Activated CD4-positive, alpha-beta T cell treated with anti-CD3 and anti-CD28 coated beads, Interleukin-2, amount 10 ng/mL, durations not matched to agents 7 days and 5 days (primary cell): ENCODE measurements around the gene DNLZ. TPM values are rescaled to one million over a fixed set of nuclear protein-coding genes. Genes with fewer than 3 reads are reported as not detected.

ENCODE experiments used
- CTCF ChIA-PET: fragments of 350-600 bp; sonication (Branson Sonifier 250); formaldehyde crosslinking; loops from one replicate; lab custom pipeline; 2021; ENCODE audit warnings: antibody characterized with exemption; lab: Charles Lee
- POLR2A ChIA-PET: fragments of 350-600 bp; sonication (Branson Sonifier 250); formaldehyde crosslinking; loops from one replicate; lab custom pipeline; 2021; ENCODE audit warnings: antibody characterized with exemption; lab: Charles Lee
- DNase-seq: peaks from one replicate; pipeline ENCODE4 v3.0.0-alpha.2; 2020
- H3K27ac Mint-ChIP-seq: one replicate; pipeline ENCODE4 v1.8.0; 2021; ENCODE audit warnings: mild to moderate bottlenecking, moderate library complexity, mixed read lengths
- H3K27me3 Mint-ChIP-seq: one replicate; pipeline ENCODE4 v1.8.0; 2021; ENCODE audit warnings: mixed read lengths
- H3K36me3 Mint-ChIP-seq: one replicate; pipeline ENCODE4 v1.8.0; 2021; ENCODE audit warnings: low read depth, mixed read lengths
- H3K4me1 Mint-ChIP-seq: one replicate; pipeline ENCODE4 v1.8.0; 2021; ENCODE audit warnings: mixed read lengths
- H3K4me3 Mint-ChIP-seq: one replicate; pipeline ENCODE4 v1.8.0; 2021; ENCODE audit warnings: mild to moderate bottlenecking, moderate library complexity, mixed read lengths
- H3K9me3 Mint-ChIP-seq: one replicate; pipeline ENCODE4 v1.8.0; 2021; ENCODE audit warnings: mixed read lengths
- total RNA-seq, 2 experiments: library from RNA; stranded (reverse); gene quantifications; one replicate each; pipeline ENCODE4 v1.2.3, GENCODE V29; 2021

The DNLZ gene
- total RNA-seq, 2 experiments from 2014 or later, result 13.1 to 14.6 TPM

DNA sequence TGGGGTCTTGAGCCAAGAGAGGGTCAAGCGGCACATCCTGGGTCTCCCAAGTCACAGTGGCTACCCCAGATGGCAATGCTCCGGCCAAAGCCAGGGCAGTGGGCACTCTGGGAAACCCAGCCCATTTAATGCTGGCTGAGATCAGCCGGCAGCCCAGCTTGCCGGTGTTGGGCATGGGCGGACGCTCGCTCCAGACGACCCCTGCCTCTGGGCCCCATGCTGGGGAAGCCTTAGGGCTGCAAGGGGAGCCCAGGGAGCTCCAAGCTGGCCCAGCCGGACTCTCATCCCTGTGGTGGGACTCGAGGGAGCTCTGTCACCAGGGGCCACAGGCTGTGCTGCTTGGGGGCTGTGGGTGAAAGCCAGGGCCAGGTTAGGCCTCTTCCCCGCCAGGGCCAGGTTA, 15.9 kb upstream of the DNLZ start:
- peaks cover 7% of the 10 kb centered on the region for H3K4me1 Mint-ChIP-seq
- DNase-seq, result no peak
- peaks cover 8% of the 10 kb centered on the region for H3K36me3 Mint-ChIP-seq
- H3K9me3 Mint-ChIP-seq, result no peaks in the 10 kb centered on the region
- ChIA-PET POLR2A (no interaction called here), CTCF (interaction anchor here (1.2 to 15.6 kb wide), 3 partner anchors 10 to 15 kb away, joined by 3 to 106 read pairs (median 5); partner anchors contain the start of gene DNLZ)
- no peaks in the 10 kb centered on the region for H3K27me3 Mint-ChIP-seq
- no peak overlapping the region for H3K4me3 Mint-ChIP-seq
- H3K27ac Mint-ChIP-seq, result no peak overlapping the region

DNA sequence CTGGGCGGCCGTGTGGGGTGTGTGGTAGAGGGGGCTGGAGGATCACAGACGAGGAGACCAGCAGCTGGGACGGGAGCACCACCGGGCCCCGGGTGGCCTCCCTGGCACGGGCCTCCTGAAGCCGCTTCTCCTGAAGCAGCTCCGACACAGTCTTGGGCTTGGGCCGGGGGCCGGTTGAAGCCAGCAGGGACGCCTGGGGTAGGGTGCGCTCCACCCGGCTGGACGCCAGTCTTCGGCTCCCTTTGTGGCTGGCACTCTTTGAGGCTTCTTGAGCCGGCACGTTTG, 15.4 kb upstream of the DNLZ start:
- CTCF ChIA-PET, result interaction anchor here (1.2 to 15.6 kb wide), 3 partner anchors 10 to 14 kb away, joined by 3 to 106 read pairs (median 5); partner anchors contain the start of gene DNLZ
- no peak for DNase-seq
- POLR2A ChIA-PET, result no interaction called here
- H3K27ac Mint-ChIP-seq, result no peak overlapping the region
- H3K4me3 Mint-ChIP-seq, result no peak overlapping the region
- no peaks in the 10 kb centered on the region for H3K27me3 Mint-ChIP-seq
- H3K4me1 Mint-ChIP-seq, result peaks cover 2% of the 10 kb centered on the region
- H3K36me3 Mint-ChIP-seq, result peaks cover 4% of the 10 kb centered on the region
- H3K9me3 Mint-ChIP-seq, result no peaks in the 10 kb centered on the region

DNA sequence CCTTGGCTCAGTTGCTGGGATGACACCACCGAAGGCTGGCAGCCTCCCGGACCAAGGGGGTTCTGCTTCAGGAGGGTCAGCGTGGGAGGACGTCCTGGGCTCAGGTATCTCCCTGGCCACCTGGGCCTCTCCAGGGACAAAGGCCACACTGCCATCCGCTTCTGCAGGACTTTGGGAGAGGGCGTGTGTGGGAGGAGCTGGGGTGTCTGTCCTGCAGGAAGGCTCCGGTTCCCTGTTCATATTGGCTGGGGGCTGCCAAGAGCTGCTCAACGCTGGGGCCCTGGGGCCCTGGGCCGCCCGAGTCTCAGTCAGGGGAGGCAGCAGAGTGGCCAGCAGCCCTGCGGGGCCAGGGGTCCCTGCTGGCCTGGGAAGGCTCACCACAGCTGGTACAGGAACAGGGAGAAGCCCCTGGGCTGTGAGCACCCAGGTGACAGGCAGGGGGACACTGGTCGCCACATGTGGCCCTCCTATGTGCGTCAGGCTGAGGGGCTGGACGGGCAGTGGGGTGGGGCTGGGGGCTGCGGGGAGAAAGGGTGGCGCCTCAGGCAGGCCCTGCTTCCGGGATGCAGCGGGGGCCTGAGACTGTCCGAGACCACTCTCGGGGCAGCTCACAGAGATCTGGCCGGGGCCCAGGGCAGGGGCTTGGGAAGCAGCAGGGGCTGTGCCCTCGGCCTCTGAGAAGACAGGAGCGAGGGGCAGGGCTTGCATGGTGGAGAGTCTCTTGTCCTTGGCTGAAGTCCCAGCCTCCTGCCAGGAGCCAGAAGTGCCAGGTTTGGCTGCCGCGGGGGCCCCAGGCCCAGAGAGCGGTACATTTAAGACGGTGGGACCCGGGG, 14.8 kb upstream of the DNLZ start:
- Mint-ChIP-seq H3K4me1 (no peaks in the 10 kb centered on the region), H3K27me3 (no peaks in the 10 kb centered on the region), H3K36me3 (peaks cover 2% of the 10 kb centered on the region), H3K27ac (no peak overlapping the region), H3K4me3 (no peak overlapping the region), H3K9me3 (no peaks in the 10 kb centered on the region)
- ChIA-PET CTCF (interaction anchor here (0.5 to 15.6 kb wide), 4 partner anchors 11 to 29 kb away, joined by 3 to 106 read pairs (median 4); partner anchors contain the start of gene DNLZ), POLR2A (no interaction called here)
- no peak for DNase-seq

DNA sequence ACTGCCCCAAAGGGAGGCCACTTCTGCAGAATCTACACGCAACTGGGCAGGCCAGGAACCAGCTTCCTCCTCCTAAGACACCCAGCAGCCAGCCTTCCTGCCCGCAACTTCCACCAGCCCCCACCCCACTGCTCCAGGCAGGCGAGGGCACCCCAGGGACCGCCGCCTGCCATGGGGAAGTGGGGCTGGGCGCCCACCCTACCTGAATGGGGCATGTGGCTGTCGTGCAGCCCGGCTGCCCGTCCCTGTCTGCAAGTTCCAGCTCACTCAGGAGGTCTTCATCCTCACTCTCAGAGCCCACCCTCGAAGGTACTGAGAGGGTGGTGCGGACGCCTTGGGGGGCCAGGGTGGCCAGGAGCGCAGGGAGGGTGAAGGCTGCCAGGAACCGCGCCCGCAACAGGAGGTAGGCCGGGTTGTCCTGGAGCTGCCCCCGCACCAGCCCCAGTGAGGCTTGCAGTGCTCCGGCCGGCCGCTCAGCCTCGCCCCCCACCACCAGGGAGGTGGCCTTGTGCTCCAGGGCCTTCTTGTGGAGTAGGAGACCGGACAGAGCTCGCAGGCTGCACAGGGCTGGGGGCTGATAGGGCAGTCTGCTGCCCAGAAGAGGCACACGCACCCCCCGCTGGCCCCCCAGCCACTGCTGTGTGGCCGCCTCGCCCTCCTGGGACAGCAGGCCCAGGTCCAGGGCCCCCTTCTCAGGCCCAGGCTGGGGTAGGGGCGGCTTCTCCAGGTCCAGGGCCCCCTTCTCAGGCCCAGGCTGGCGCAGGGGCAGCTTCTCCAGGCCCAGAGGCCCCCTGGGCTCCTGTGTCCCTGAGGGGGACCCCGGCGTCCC, 14.0 kb upstream of the DNLZ start:
- ChIA-PET CTCF (interaction anchor here (0.7 to 15.6 kb wide), 2 partner anchors 12 to 13 kb away, joined by 3 to 106 read pairs; partner anchors contain the start of gene DNLZ), POLR2A (no interaction called here)
- Mint-ChIP-seq H3K27ac (no peak overlapping the region), H3K27me3 (no peaks in the 10 kb centered on the region), H3K4me1 (no peaks in the 10 kb centered on the region), H3K9me3 (no peaks in the 10 kb centered on the region), H3K4me3 (no peak overlapping the region), H3K36me3 (peaks cover 2% of the 10 kb centered on the region)
- DNase-seq, result no peak

DNA sequence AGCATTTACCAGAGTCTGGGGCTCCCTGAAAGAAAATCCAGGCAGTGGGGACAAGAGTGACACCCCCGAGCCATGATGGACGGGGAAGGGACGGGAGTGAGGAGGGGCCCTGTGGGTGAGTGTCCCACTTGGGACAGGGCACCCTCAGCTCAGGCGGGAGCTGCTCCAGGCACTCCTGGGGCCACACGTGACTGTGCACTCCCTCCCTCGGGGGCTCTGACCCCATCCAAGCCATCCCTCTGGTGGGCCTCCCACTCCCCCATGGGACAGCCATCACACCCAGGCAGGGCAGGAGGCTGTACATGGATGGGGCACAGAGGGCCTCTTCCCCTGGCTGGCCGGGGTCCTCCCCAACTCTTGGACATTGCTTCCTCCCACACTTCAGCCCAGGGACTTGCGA, 12.9 kb upstream of the DNLZ start:
- CTCF ChIA-PET, result interaction anchor here (0.7 to 15.6 kb wide), 2 partner anchors 11 to 12 kb away, joined by 3 to 106 read pairs; partner anchors contain the start of gene DNLZ
- Mint-ChIP-seq H3K4me1 (no peaks in the 10 kb centered on the region), H3K4me3 (no peak overlapping the region), H3K27ac (no peak overlapping the region), H3K27me3 (no peaks in the 10 kb centered on the region), H3K36me3 (peaks cover 2% of the 10 kb centered on the region), H3K9me3 (no peaks in the 10 kb centered on the region)
- POLR2A ChIA-PET, result no interaction called here
- DNase-seq, result no peak

DNA sequence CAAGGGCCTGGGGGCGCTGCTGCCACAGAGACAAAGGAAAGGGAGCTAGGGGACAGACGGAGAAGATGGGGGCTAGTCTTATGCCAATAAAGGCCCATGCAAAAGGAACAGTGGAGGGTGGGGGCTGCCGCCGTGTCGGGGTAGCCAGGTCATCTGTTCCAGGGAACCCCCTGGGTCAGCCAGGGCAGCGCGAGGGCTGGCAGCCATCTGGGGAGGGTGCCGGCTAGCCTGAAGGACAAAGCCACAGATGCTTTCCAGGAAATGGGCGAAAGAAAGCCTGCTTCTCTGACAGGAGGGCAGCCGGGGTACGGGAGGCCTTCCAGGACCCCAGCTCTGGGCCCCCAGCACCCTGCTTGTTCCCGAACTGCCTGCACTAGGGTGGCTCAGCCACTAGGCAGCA, 11.6 kb upstream of the DNLZ start:
- H3K9me3 Mint-ChIP-seq, result no peaks in the 10 kb centered on the region
- H3K36me3 Mint-ChIP-seq, result peaks cover 2% of the 10 kb centered on the region
- H3K27me3 Mint-ChIP-seq, result no peaks in the 10 kb centered on the region
- ChIA-PET CTCF (interaction anchor here (1.3 kb wide), 1 partner anchor 12 kb away, joined by 6 read pairs; the partner anchor contains the start of gene DNLZ), POLR2A (no interaction called here)
- no peak overlapping the region for H3K4me3 Mint-ChIP-seq
- H3K27ac Mint-ChIP-seq, result no peak overlapping the region
- no peaks in the 10 kb centered on the region for H3K4me1 Mint-ChIP-seq
- DNase-seq, result no peak

DNA sequence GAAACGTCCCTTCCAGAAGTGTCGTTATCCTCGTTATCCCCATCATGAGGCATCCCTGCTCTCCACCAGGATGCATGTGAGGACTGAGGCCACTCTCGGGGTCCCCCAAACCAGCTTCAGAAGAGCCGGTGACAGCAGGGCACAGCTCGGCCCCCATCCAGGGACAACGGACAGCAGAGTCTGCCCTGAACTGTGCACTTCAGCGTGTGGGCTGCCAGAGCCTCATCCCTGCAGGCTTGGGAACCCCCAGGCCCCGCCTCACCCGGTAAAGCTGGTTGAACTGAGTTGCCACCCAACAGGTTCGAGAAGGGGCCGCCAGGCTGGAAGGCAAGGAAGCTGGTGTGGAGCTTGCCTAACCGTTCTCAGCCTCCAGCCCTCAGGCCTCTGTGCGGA, 10.6 kb upstream of the DNLZ start:
- H3K36me3 Mint-ChIP-seq, result peaks cover 2% of the 10 kb centered on the region
- no peaks in the 10 kb centered on the region for H3K9me3 Mint-ChIP-seq
- no peaks in the 10 kb centered on the region for H3K4me1 Mint-ChIP-seq
- ChIA-PET CTCF (interaction anchor here (0.6 to 1.3 kb wide), 3 partner anchors 11 to 107 kb away, joined by 3 to 6 read pairs (median 4); partner anchors contain the start of gene DNLZ), POLR2A (no interaction called here)
- H3K27ac Mint-ChIP-seq, result no peak overlapping the region
- no peak for DNase-seq
- no peaks in the 10 kb centered on the region for H3K27me3 Mint-ChIP-seq
- no peak overlapping the region for H3K4me3 Mint-ChIP-seq

DNA sequence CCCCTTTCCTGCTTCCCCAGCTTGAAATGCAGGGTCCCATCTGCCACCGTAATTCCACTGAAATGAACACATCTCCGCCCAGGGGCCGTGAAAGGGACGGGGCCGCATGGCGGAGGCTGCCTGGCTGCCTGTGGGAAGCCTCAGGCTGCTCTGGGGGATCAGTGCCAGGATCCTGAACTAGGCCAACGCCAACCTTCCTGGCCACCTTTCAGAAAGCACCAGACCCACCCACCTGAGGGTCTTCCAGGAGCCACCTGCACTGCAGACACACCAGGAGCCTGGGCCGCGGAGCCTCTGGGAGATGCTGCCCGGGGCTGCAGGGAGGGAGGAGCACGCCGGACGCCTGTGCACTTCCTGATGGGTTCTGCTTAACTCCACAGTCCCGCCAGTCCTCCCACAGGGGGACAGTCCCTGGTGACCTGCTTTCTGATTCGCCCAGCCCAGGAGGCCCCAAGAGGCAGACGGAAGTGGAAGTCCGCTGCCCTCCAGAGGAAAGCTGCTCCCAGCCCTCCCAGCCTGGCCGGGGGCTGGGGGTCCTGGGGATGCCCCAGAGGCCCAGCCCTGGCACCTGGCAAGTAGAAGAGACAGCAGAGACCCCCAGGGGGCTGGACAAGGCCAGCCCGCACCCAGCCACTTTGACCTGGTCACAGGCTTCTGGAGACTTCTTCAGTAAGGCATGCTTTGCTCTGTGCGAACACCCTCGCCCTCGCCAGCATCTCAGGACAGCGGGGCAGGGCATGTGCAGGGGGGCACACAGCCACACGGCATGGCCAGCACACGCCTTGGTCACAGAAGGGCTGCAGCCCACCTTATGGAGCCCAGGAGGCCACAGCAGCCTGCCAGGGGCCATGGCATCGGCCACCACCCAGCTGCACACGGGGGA, 10.0 kb upstream of the DNLZ start, which contains the start of gene CARD9:
TSS of gene CARD9 (minus strand) at position 370 of the 883 bp plus-strand sequence. CDS start 1,591 bp downstream, outside the sequence.
- H3K4me3 Mint-ChIP-seq, result no peak within 1 kb of the TSS
- CTCF ChIA-PET, result interaction anchor here (0.6 to 1.7 kb wide), 5 partner anchors 10 to 107 kb away, joined by 3 to 12 read pairs (median 4); partner anchors contain the start of gene DNLZ
- H3K36me3 Mint-ChIP-seq, result no peaks in the 10 kb centered on the region
- no peak for DNase-seq
- no peaks in the 10 kb centered on the region for H3K9me3 Mint-ChIP-seq
- H3K27me3 Mint-ChIP-seq, result no peaks in the 10 kb centered on the region
- POLR2A ChIA-PET, result no interaction called here
- no peak within 1 kb of the TSS for H3K27ac Mint-ChIP-seq
- no peaks in the 10 kb centered on the region for H3K4me1 Mint-ChIP-seq

DNA sequence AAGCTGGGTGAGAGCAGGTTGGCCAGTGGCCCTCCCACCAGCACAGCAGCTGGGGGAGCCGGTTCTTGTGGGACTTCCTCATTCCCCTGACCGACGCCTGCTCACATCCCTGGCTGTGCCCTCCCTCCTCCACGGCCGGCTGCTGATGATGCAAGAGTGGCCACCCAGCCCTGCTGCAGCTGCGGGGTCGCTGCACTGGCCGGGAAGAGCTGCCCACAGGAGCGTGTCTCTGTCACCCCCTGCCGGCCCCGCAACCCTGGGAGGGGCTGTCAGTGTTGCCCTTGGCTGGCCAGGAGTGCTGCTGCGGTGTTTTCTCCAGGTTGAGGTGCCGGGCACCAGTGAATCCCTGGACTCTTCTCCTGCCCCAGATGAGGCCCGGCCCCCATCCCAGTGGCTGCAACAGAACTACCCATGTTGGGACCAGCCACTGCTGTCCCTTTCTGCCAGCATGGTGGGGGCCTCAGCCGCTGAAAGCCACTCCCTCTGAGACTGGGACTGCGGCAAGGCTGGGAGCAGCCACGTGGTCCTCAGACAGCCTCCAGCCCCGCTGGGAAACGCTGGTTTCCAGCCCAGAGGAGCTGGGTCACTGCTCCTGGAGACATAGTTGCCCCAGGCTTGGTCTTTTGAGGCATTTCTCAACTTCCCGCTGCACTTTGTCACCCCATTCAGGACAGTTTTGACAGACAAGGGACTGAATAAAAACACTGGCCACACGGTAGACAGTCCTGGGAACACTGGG, 9.2 kb upstream of the DNLZ start:
- Mint-ChIP-seq H3K36me3 (no peaks in the 10 kb centered on the region), H3K4me3 (no peak overlapping the region), H3K4me1 (no peaks in the 10 kb centered on the region), H3K9me3 (no peaks in the 10 kb centered on the region), H3K27ac (no peak overlapping the region), H3K27me3 (no peaks in the 10 kb centered on the region)
- no peak for DNase-seq
- POLR2A ChIA-PET, result no interaction called here
- CTCF ChIA-PET, result interaction anchor here (0.9 to 1.7 kb wide), 4 partner anchors 9 to 28 kb away, joined by 3 to 12 read pairs (median 4); partner anchors contain the start of gene DNLZ

DNA sequence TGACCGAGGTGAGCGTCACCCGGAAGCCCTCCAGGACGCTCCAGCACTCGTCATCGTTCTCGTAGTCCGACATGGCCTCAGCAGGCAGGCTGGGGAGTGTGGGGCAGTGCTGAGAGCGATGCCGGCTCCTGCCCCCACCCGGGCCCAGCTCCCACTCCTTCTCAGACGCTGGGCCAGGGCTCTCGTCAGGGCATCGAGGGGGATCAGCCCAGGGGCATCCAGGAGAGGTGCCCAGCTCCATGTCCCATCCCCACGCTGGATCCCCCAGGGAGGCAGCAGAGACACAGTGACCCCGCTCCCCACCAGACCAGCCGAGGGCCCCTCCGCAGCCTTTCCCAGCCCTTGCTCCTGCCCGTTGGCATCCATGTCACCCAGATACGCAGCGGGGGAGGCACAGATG, 8.5 kb upstream of the DNLZ start:
- CTCF ChIA-PET, result interaction anchor here (1.3 to 1.7 kb wide), 2 partner anchors 9 kb away, joined by 4 to 12 read pairs; partner anchors contain the start of gene DNLZ
- no peak overlapping the region for H3K4me3 Mint-ChIP-seq
- no peaks in the 10 kb centered on the region for H3K9me3 Mint-ChIP-seq
- no peak overlapping the region for H3K27ac Mint-ChIP-seq
- no peaks in the 10 kb centered on the region for H3K27me3 Mint-ChIP-seq
- H3K36me3 Mint-ChIP-seq, result no peaks in the 10 kb centered on the region
- H3K4me1 Mint-ChIP-seq, result no peaks in the 10 kb centered on the region
- POLR2A ChIA-PET, result no interaction called here
- no peak for DNase-seq

DNA sequence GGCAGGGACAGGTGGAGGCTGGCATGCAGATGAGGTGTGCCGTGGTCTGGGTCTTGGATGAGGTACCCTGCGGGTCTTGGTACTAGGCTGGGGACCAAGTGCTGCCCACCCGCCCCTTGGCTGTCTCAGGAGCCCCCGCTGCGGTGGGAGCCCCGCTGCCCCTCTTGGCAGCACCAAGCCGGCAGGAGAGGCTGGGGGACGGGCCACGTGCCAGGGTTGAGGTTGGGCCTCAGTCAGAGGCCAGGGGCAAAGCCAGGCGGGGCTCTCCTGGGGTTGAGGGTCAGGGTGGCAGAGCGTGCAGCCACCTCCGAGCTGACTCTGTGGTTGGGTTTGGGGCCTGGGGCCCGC, 8.0 kb upstream of the DNLZ start:
- H3K27ac Mint-ChIP-seq, result no peak overlapping the region
- H3K4me1 Mint-ChIP-seq, result no peaks in the 10 kb centered on the region
- no peak overlapping the region for H3K4me3 Mint-ChIP-seq
- CTCF ChIA-PET, result interaction anchor here (0.6 to 1.7 kb wide), 3 partner anchors 8 to 1065 kb away, joined by 3 to 12 read pairs (median 4); partner anchors contain the start of gene DNLZ
- H3K9me3 Mint-ChIP-seq, result no peaks in the 10 kb centered on the region
- no peaks in the 10 kb centered on the region for H3K27me3 Mint-ChIP-seq
- no peak for DNase-seq
- no peaks in the 10 kb centered on the region for H3K36me3 Mint-ChIP-seq
- POLR2A ChIA-PET, result no interaction called here
